Choroid plexus epithelial cell (primary cell): Measurements from ENCODE around the gene BANP.
"Not testable (repeated sequence)": the region's sequence is repeated elsewhere in the genome, so short reads cannot be mapped to it uniquely, and the experiment has no call there.

Experiments used
- DNase-seq: peaks from one replicate; pipeline ENCODE4 v3.0.0-alpha.2; 2010; ENCODE audit warnings: low read depth
- H3K4me3 ChIP-seq: 2 replicates; pipeline ENCODE4 v1.5.1; 2011; ENCODE audit warnings: low read depth, mild to moderate bottlenecking, control low read depth, low read length, moderate library complexity
- TF ChIP-seq, protein P1 (sequence below): conservative IDR thresholded peaks from 2 replicates; pipeline ENCODE4 v1.5.1; 2011; ENCODE audit warnings: low read depth, mild to moderate bottlenecking, control low read depth, inconsistent platforms, low read length, moderate library complexity

The BANP gene

DNA sequence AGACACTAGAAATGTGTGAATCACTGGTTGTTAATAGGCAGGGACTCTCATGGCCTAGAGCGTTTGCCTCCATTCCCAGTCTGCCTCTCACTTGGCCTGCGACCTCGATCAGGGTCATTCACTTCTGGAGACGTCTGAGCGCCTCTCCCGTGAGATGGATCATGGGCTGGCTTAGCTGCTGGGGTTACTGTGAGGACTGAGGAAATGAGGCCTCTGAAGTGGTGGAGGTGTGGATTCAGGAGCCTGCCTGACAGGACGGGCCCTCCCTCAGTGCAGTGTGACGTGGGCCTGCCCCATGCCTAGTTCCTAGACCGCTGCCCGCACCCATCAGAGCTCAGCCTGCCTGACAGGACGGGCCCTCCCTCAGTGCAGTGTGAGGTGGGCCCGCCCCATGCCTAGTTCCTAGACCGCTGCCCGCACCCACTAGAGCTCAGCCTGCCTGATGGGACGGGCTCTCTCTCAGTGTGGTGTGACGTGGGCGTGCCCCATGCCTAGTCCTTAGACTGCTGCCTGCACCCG, 61.9 kb downstream of the BANP start:
- no peak overlapping the region for H3K4me3 ChIP-seq
- TF ChIP-seq, protein P1, sequence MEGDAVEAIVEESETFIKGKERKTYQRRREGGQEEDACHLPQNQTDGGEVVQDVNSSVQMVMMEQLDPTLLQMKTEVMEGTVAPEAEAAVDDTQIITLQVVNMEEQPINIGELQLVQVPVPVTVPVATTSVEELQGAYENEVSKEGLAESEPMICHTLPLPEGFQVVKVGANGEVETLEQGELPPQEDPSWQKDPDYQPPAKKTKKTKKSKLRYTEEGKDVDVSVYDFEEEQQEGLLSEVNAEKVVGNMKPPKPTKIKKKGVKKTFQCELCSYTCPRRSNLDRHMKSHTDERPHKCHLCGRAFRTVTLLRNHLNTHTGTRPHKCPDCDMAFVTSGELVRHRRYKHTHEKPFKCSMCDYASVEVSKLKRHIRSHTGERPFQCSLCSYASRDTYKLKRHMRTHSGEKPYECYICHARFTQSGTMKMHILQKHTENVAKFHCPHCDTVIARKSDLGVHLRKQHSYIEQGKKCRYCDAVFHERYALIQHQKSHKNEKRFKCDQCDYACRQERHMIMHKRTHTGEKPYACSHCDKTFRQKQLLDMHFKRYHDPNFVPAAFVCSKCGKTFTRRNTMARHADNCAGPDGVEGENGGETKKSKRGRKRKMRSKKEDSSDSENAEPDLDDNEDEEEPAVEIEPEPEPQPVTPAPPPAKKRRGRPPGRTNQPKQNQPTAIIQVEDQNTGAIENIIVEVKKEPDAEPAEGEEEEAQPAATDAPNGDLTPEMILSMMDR, result no peak
- DNase-seq, result peak; percentile 34

DNA sequence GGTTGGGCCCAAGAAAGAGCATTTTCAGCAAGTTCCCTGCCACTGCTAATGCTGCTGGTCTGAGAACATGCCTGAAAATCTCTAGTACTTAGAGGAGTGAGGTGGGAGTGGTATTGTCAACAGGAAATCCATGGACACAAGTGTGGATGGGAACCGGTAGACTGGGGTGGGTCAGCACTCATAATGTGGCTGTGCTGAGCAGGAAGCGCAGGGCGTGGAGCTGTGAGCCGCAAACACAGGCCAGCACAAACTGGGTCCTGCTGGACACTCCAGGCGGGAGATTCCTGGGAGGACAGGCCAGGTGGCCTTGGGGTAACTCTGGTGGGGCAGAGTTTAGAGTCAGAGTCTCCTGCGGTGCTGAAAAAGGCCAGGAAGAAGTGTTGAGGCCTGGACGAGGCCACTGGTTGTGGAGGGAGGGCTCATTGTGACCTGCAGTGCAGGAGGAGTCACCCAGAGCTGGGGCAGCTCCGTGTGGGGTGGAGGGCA, 62.6 kb downstream of the BANP start:
- TF ChIP-seq, protein P1, result no peak
- no peak overlapping the region for H3K4me3 ChIP-seq
- no peak for DNase-seq

DNA sequence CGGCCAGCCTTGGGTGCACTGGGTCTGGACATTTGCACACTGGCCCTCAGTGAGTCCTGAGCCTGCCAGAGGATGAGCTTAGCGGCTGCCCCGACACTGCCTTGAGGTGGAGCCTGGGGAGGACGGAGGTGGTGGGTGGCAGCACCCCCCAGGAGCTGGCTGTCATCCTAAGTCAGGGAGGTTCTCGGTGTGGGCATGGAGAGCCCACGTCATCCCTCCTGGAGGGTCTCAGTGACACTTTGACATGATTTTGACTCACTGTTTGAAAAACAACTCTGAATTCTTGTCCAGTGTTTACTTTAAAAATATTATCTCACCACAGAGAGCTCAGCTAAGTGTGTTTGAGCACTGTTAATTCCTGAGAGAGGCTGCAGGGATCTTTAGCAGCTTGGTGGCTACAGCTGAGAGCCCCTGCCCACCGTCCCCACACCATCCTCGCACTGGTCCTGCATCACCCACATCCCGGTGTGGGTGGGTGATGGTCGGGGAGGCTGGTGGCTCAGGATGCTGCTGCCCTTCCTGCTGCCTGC, 63.1 kb downstream of the BANP start:
- H3K4me3 ChIP-seq, result no peak overlapping the region
- TF ChIP-seq, protein P1, result no peak
- peak; percentile 57 for DNase-seq

DNA sequence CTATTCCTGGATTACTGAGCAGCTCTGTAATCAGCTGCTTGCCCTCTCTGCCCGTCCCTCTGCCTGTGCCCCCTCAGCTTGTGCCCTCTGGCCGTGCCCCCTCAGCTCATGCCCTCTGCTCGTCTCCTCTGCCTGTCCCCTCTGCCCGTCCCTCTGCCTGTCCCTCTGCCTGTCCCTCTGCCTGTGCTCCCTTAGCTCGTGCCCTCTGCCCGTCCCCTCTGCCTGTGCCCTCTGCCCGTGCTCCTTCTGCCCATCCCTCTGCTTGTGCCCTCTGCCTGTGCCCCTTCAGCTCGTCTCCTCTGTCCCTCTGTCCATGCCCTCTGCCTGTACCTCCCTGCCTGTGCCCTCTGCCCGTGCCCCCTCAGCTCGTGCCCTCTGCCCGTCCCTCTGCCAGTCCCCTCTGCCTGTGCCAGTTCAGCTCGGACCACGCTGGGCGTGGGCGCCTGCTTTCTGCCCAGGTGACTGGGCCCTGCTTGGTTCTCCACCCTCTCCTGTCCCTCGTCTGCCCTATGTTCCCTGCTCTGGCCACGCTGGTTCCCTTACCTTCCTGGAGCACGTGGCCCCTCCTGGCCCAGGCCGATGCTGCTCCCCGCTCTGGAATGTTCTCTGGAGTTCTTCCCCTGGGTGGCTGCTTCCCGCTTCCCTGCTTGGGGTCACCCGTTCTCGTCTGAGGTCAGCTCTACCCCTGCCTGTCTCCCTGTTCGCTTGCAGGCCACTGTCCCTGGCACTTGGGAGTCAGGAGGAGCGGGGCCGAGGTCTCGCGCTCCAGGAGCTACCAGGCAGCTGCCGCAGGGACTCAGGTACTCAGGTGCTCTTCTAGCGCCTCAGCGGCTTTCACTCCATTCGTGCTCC, 63.9 kb downstream of the BANP start:
- H3K4me3 ChIP-seq, result no peak overlapping the region
- no peak for DNase-seq
- TF ChIP-seq, protein P1, result no peak

DNA sequence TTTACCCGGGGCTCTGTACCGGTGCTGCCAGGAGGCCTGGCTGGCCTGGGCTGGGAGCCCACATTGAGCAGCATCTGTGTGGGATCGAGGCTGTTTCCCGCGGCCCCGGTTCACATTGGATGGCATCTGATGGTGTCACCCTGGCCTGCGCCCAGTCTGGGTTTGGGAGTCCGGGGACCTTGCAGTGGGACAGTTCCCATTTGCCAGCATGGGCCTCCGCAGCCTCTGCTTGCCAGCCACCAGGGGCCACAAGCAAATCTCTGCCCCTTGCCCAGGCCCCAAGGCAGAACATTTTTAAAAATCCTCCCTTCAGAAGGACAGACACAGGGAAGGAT, 64.5 kb downstream of the BANP start:
- TF ChIP-seq, protein P1, result no peak

DNA sequence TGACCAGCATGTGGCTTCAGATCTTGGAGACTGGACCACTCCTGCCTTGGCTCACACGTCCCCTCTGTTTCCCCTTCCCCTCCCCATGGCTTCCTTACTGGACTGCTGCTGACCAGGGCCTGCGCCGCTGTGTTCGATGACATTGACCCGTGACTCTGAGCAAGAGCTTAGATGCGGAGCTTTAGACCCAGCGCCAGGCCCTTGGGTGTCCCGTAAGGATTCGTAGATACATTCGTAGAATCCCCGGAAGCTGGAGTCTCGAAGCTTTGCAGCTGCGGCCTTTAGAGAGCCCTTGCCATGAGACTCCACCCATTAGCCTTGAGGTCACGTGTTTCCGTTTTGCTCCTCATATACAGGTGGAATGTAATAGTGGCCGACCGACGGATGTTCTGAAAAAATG, 65.2 kb downstream of the BANP start:
- not testable (repeated sequence) for DNase-seq, H3K4me3 ChIP-seq

More for the DNA sequence above, 64.5 kb downstream of the BANP start:
- no peak overlapping the region for H3K4me3 ChIP-seq
- DNase-seq, result no peak

DNA sequence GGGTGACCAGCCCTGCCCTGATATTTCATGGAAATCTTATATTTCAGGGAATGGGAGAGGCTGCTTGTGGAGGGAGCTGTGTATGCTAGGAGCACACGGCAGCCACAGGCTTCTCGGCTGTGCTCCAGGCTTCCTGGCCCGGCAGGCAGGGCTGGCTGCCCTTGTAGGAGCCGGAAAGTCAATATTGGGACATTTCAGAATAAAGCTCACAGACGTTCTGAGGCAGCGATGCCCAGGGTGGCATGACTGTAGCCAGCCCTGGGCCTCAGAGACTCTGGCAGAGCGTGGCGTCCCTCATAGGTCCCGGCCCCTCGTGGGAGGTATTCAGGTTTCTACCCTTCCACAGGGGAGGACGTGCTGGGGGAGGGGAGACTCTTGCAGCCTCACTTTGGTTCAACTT, 65.7 kb downstream of the BANP start:
- no peak for DNase-seq
- TF ChIP-seq, protein P1, result no peak
- H3K4me3 ChIP-seq, result no peak overlapping the region
